ENCODE data around the gene RELL1. TPM values are rescaled to one million over a fixed set of nuclear protein-coding genes. Genes with fewer than 3 reads are reported as not detected.

Gene RELL1
- total RNA-seq, 1 experiment from 2014 or later = 18.2 TPM

GRCh38 chr4:37625499-37625898, 60.7 kb downstream of the RELL1 start:
- no peak for DNase-seq
- intact Hi-C loops (cut with micrococcal nuclease; ENCODE audit: unreplicated experiment) = no loop called here
- H3K9me3 Mint-ChIP-seq (ENCODE audit: low read depth, unreplicated experiment) = no peaks in the 10 kb centered on the region
- no peaks in the 10 kb centered on the region for H3K27me3 Mint-ChIP-seq (ENCODE audit: unreplicated experiment)
- H3K4me1 Mint-ChIP-seq (ENCODE audit: low read depth, unreplicated experiment) = peaks cover 11% of the 10 kb centered on the region
- CTCF ChIA-PET = no interaction called here
- no peaks in the 10 kb centered on the region for H3K36me3 Mint-ChIP-seq (ENCODE audit: insufficient read depth, unreplicated experiment)
- H3K27ac Mint-ChIP-seq (ENCODE audit: unreplicated experiment) = no peak overlapping the region
- TF ChIP-seq CTCF (IDR thresholded peaks at IDR 0.05; ENCODE audit: unreplicated experiment) = no peak
- no TSS peak for BruUV-seq (replicated peaks)
- H3K4me3 Mint-ChIP-seq (ENCODE audit: low read depth, unreplicated experiment) = no peak overlapping the region

GRCh38 chr4:37623940-37624339, 62.2 kb downstream of the RELL1 start:
- no peak overlapping the region for H3K27ac Mint-ChIP-seq (ENCODE audit: unreplicated experiment)
- TF ChIP-seq CTCF (IDR thresholded peaks at IDR 0.05; ENCODE audit: unreplicated experiment) = no peak
- intact Hi-C loops (cut with micrococcal nuclease; ENCODE audit: unreplicated experiment) = no loop called here
- H3K36me3 Mint-ChIP-seq (ENCODE audit: insufficient read depth, unreplicated experiment) = no peaks in the 10 kb centered on the region
- no peak overlapping the region for H3K4me3 Mint-ChIP-seq (ENCODE audit: low read depth, unreplicated experiment)
- no TSS peak for BruUV-seq (replicated peaks)
- no peaks in the 10 kb centered on the region for H3K27me3 Mint-ChIP-seq (ENCODE audit: unreplicated experiment)
- CTCF ChIA-PET = no interaction called here
- no peak for DNase-seq
- H3K9me3 Mint-ChIP-seq (ENCODE audit: low read depth, unreplicated experiment) = no peaks in the 10 kb centered on the region
- H3K4me1 Mint-ChIP-seq (ENCODE audit: low read depth, unreplicated experiment) = peaks cover 2% of the 10 kb centered on the region

GRCh38 chr4:37623125-37623524, 63.1 kb downstream of the RELL1 start:
- BruUV-seq (replicated peaks) = no TSS peak
- no peak for DNase-seq
- TF ChIP-seq CTCF (IDR thresholded peaks at IDR 0.05; ENCODE audit: unreplicated experiment) = no peak
- CTCF ChIA-PET = no interaction called here
- Mint-ChIP-seq H3K27ac (ENCODE audit: unreplicated experiment) (no peak overlapping the region), H3K4me1 (ENCODE audit: low read depth, unreplicated experiment) (no peaks in the 10 kb centered on the region), H3K27me3 (ENCODE audit: unreplicated experiment) (no peaks in the 10 kb centered on the region), H3K4me3 (ENCODE audit: low read depth, unreplicated experiment) (no peak overlapping the region), H3K36me3 (ENCODE audit: insufficient read depth, unreplicated experiment) (no peaks in the 10 kb centered on the region), H3K9me3 (ENCODE audit: low read depth, unreplicated experiment) (no peaks in the 10 kb centered on the region)
- intact Hi-C loops (cut with micrococcal nuclease; ENCODE audit: unreplicated experiment) = no loop called here

GRCh38 chr4:37620176-37620575, 66.0 kb downstream of the RELL1 start:
- Mint-ChIP-seq H3K36me3 (ENCODE audit: insufficient read depth, unreplicated experiment) (no peaks in the 10 kb centered on the region), H3K4me3 (ENCODE audit: low read depth, unreplicated experiment) (no peak overlapping the region), H3K27ac (ENCODE audit: unreplicated experiment) (no peak overlapping the region), H3K9me3 (ENCODE audit: low read depth, unreplicated experiment) (no peaks in the 10 kb centered on the region), H3K27me3 (ENCODE audit: unreplicated experiment) (no peaks in the 10 kb centered on the region), H3K4me1 (ENCODE audit: low read depth, unreplicated experiment) (no peaks in the 10 kb centered on the region)
- intact Hi-C loops (cut with micrococcal nuclease; ENCODE audit: unreplicated experiment) = no loop called here
- no peak for DNase-seq
- TF ChIP-seq CTCF (IDR thresholded peaks at IDR 0.05; ENCODE audit: unreplicated experiment) = no peak
- BruUV-seq (replicated peaks) = no TSS peak
- CTCF ChIA-PET = no interaction called here

GRCh38 chr4:37615720-37616063, 70.5 kb downstream of the RELL1 start:
- H3K4me1 Mint-ChIP-seq (ENCODE audit: low read depth, unreplicated experiment) = no peaks in the 10 kb centered on the region
- DNase-seq = no peak
- H3K27me3 Mint-ChIP-seq (ENCODE audit: unreplicated experiment) = no peaks in the 10 kb centered on the region
- H3K9me3 Mint-ChIP-seq (ENCODE audit: low read depth, unreplicated experiment) = no peaks in the 10 kb centered on the region
- CTCF ChIA-PET = interaction anchor here (0.5 kb wide), 1 partner anchor 85 kb away, joined by 4 read pairs; no protein-coding TSS in a partner anchor
- no TSS peak for BruUV-seq (replicated peaks)
- H3K27ac Mint-ChIP-seq (ENCODE audit: unreplicated experiment) = no peak overlapping the region
- no peak overlapping the region for H3K4me3 Mint-ChIP-seq (ENCODE audit: low read depth, unreplicated experiment)
- no peak for TF ChIP-seq CTCF (IDR thresholded peaks at IDR 0.05; ENCODE audit: unreplicated experiment)
- intact Hi-C loops (cut with micrococcal nuclease; ENCODE audit: unreplicated experiment) = no loop called here
- peaks cover 3% of the 10 kb centered on the region for H3K36me3 Mint-ChIP-seq (ENCODE audit: insufficient read depth, unreplicated experiment)
